ENCODE results near the gene ABCB8. TPM values are rescaled to one million over a fixed set of nuclear protein-coding genes. Genes with fewer than 3 reads are reported as not detected.

Gene ABCB8
- total RNA-seq, 2 donors from 2014 or later: 35.9 to 37.2 TPM

GRCh38 chr7:151015967-151016366, 12.3 kb upstream of the ABCB8 start:
- no peak overlapping the region for H3K27ac Mint-ChIP-seq
- Histone ChIP-seq H3K27ac (ENCODE audit: low read depth, low read length) (no peak overlapping the region), H3K4me3 (ENCODE audit: low read length) (no peak overlapping the region), H3K4me1 (ENCODE audit: control insufficient read depth, insufficient read depth, low read length) (no peaks in the 10 kb centered on the region), H3K9ac (ENCODE audit: extremely low read depth, low read length, poor library complexity, severe bottlenecking) (no peak overlapping the region), H3K27me3 (ENCODE audit: control insufficient read depth, insufficient read depth, low read length, poor library complexity, severe bottlenecking) (peaks cover 45% of the 10 kb centered on the region), H3K36me3 (ENCODE audit: control insufficient read depth, insufficient read depth, low read length) (no peaks in the 10 kb centered on the region), H3K9me3 (ENCODE audit: control insufficient read depth, low read length) (no peaks in the 10 kb centered on the region)
- peaks cover 24% of the 10 kb centered on the region for H3K4me1 Mint-ChIP-seq
- H3K27me3 Mint-ChIP-seq (ENCODE audit: insufficient read depth): peaks cover 91% of the 10 kb centered on the region
- H3K9me3 Mint-ChIP-seq: peaks cover 3% of the 10 kb centered on the region
- 87 to 100% methylated on average over 2 to 5 of the region's 5 CpGs for WGBS, 2 experiments (ENCODE audit: insufficient coverage in 1 of 2, insufficient read length in 1 of 2)
- no peaks in the 10 kb centered on the region for H3K36me3 Mint-ChIP-seq (ENCODE audit: low read depth)
- TF ChIP-seq, protein P1, sequence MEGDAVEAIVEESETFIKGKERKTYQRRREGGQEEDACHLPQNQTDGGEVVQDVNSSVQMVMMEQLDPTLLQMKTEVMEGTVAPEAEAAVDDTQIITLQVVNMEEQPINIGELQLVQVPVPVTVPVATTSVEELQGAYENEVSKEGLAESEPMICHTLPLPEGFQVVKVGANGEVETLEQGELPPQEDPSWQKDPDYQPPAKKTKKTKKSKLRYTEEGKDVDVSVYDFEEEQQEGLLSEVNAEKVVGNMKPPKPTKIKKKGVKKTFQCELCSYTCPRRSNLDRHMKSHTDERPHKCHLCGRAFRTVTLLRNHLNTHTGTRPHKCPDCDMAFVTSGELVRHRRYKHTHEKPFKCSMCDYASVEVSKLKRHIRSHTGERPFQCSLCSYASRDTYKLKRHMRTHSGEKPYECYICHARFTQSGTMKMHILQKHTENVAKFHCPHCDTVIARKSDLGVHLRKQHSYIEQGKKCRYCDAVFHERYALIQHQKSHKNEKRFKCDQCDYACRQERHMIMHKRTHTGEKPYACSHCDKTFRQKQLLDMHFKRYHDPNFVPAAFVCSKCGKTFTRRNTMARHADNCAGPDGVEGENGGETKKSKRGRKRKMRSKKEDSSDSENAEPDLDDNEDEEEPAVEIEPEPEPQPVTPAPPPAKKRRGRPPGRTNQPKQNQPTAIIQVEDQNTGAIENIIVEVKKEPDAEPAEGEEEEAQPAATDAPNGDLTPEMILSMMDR (conservative IDR thresholded peaks at IDR 0.05): no peak
- DNase-seq: no peak
- no peak overlapping the region for H3K4me3 Mint-ChIP-seq

GRCh38 chr7:151016505-151016904, 11.7 kb upstream of the ABCB8 start:
- Mint-ChIP-seq H3K4me3 (no peak overlapping the region), H3K4me1 (peaks cover 24% of the 10 kb centered on the region), H3K27me3 (ENCODE audit: insufficient read depth) (peaks cover 95% of the 10 kb centered on the region), H3K27ac (no peak overlapping the region), H3K36me3 (ENCODE audit: low read depth) (no peaks in the 10 kb centered on the region), H3K9me3 (peaks cover 3% of the 10 kb centered on the region)
- Histone ChIP-seq H3K9me3 (ENCODE audit: control insufficient read depth, low read length) (no peaks in the 10 kb centered on the region), H3K4me1 (ENCODE audit: control insufficient read depth, insufficient read depth, low read length) (no peaks in the 10 kb centered on the region), H3K4me3 (ENCODE audit: low read length) (no peak overlapping the region), H3K9ac (ENCODE audit: extremely low read depth, low read length, poor library complexity, severe bottlenecking) (no peak overlapping the region), H3K27ac (ENCODE audit: low read depth, low read length) (no peak overlapping the region), H3K27me3 (ENCODE audit: control insufficient read depth, insufficient read depth, low read length, poor library complexity, severe bottlenecking) (peaks cover 46% of the 10 kb centered on the region), H3K36me3 (ENCODE audit: control insufficient read depth, insufficient read depth, low read length) (no peaks in the 10 kb centered on the region)
- 91% methylated on average over 6 to 8 of the region's 8 CpGs for WGBS, 2 experiments (ENCODE audit: insufficient coverage in 1 of 2, insufficient read length in 1 of 2)
- DNase-seq: no peak
- TF ChIP-seq, protein P1 (conservative IDR thresholded peaks at IDR 0.05): no peak

GRCh38 chr7:151016942-151017341, 11.3 kb upstream of the ABCB8 start:
- Histone ChIP-seq H3K4me3 (ENCODE audit: low read length) (no peak overlapping the region), H3K27me3 (ENCODE audit: control insufficient read depth, insufficient read depth, low read length, poor library complexity, severe bottlenecking) (peaks cover 46% of the 10 kb centered on the region), H3K9me3 (ENCODE audit: control insufficient read depth, low read length) (no peaks in the 10 kb centered on the region), H3K4me1 (ENCODE audit: control insufficient read depth, insufficient read depth, low read length) (no peaks in the 10 kb centered on the region), H3K9ac (ENCODE audit: extremely low read depth, low read length, poor library complexity, severe bottlenecking) (no peak overlapping the region), H3K27ac (ENCODE audit: low read depth, low read length) (no peak overlapping the region), H3K36me3 (ENCODE audit: control insufficient read depth, insufficient read depth, low read length) (no peaks in the 10 kb centered on the region)
- WGBS, 2 experiments (ENCODE audit: insufficient coverage in 1 of 2, insufficient read length in 1 of 2): 89 to 96% methylated on average over 8 to 15 of the region's 15 CpGs
- Mint-ChIP-seq H3K4me1 (peaks cover 24% of the 10 kb centered on the region), H3K9me3 (peaks cover 3% of the 10 kb centered on the region), H3K27me3 (ENCODE audit: insufficient read depth) (peaks cover 95% of the 10 kb centered on the region), H3K36me3 (ENCODE audit: low read depth) (no peaks in the 10 kb centered on the region), H3K27ac (no peak overlapping the region), H3K4me3 (no peak overlapping the region)
- peak; percentile 60 for DNase-seq
- TF ChIP-seq, protein P1 (conservative IDR thresholded peaks at IDR 0.05): no peak
